HG03342 (cell line): ENCODE results near the gene ROS1.
A peak's percentile ranks its signal among the peaks of the same experiment; 100 is the strongest.
"Not testable (repeated sequence)": the region's sequence is repeated elsewhere in the genome, so short reads cannot be mapped to it uniquely, and the experiment has no call there.

Source experiments
- ATAC-seq: cut with Tn5 transposase; IDR thresholded peaks from one replicate; pipeline ENCODE4 v1.9.1; 2021; ENCODE audit warnings: mild to moderate bottlenecking, moderate library complexity; ENCODE audit not compliant: unreplicated experiment

The ROS1 gene

GRCh38 chr6:117425431-117426153 lies at the start of gene ROS1:
ROS1 (minus strand) TSS chr6:117425942; CDS start chr6:117425656, 286 bp downstream.
- no peak for ATAC-seq

DNA sequence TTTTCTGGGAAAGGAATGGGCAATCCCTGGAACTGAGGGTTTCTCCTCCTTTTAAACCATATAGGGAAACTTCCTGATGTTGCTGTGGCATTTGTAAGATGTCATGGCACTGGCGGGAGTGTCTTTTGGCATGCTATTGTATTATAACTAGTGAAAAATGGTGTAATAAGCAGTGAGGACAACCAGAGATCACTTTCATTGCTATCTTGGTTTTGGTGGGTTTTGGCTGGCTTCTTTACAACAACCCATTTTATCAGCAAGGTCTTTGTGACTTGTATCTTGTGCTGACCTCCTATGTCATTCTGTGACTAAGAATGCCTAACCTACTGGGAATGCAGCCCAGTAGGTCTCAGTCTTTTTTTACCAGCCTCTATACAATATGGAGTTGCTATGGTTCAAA lies 47.7 kb upstream of the ROS1 start:
- ATAC-seq, result no peak

- ATAC-seq, result no peak
These were observed 46.9 kb upstream of the ROS1 start for GRCh38 chr6:117472667-117473066.

DNA sequence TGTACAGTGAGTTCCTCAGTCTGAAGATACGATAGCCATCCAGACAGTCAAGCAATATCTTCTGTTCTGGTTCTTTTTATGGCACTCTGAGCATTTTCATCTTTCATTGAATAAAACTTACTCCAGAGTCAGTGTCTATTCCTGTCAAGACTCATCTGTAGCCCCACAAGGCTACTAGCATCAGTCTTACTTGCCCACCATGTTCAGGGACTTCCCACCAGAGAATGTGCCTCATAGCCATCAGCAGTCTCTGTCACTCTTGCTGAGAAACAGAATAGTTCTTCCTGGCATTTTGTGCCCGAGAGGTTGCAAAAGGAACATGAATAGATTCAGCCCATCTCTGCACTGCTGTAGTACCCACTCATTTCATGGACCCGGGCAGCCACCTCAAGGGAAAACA lies 44.0 kb upstream of the ROS1 start:
- ATAC-seq, result no peak

DNA sequence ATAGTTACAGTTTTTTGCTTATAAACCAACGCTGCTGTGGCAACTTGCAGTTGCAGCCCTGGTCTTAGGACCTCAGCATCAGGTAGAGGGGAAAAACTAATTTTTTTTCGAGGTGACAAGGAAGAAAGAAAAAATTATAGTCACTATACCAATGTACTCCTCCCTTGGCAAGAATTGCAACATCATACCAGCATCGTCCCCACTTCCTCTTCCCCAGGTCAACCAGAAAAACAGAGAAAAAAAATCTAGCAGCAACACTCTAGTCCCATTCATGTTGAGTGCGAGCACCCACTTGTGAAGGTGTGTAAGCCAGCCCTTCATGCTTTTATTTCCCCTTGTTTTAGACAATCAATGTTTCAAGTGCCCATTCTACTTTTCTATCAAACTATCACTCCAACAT lies 43.6 kb upstream of the ROS1 start:
- ATAC-seq, result no peak

DNA sequence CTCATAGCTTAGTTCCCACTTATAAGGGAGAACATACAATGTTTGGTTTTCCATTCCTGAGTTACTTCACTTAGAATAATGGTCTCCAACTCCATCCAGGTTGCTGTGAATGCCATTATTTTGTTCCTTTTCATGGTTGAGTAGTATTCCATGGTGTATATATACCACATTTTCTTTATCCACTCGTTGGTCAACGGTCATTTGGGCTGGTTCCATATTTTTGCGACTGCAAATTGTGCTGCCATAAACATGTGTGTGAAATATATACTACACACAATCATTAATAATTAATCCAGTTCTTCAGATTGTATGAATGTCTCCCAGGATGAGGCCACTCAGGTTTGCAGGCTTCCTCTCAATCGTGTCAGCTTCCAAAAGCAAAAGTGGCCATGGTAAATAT lies 42.8 kb upstream of the ROS1 start:
- ATAC-seq, result not testable (repeated sequence)

GRCh38 chr6:117467876-117468275 lies 42.1 kb upstream of the ROS1 start:
- ATAC-seq, result no peak

- no peak for ATAC-seq
These were observed 39.9 kb upstream of the ROS1 start for GRCh38 chr6:117465691-117466090.

- ATAC-seq, result no peak
These were observed 39.0 kb upstream of the ROS1 start for GRCh38 chr6:117464700-117465099.

DNA sequence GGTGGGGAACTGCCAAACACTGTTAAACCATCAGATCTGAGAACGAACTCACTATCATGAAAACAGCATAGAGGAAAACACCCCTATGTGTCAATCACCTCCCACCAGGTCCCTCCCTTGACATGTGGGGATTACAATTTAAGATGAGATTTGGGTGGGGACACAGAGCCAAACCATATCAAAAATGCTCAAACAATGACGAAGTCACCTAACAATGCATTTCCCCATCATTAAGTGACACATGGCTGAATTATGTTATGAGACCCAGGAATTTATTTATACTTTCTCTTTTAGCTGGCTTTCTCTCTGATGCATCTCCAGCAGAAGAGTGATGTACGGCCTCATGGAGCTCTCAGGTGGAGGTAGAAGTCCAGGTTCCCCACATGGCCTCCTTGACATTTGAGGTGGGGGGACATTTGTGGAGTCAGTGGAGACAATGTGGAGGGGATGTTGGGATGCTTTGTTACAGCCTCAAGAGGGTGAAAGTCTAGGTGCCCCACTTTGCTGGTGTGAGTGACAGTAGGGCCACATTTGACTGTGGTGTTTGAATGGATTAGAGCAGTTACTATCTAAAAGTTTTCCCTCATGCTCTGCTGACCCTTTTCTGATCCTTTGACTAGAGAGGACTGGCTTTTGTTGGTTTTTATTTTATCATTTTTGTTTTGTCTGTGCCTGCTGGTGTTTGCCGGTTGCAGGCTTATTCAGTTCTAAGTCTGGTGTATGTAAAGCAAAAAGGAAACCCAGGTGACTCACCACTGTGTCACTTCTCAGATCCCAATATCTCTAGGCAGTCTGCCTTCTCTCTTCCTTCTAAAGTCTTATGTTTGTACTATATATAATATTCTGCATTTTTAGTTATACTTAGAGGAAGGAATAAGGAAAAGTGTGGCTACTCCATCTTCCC lies 38.3 kb upstream of the ROS1 start:
- ATAC-seq, result peak; percentile 51

DNA sequence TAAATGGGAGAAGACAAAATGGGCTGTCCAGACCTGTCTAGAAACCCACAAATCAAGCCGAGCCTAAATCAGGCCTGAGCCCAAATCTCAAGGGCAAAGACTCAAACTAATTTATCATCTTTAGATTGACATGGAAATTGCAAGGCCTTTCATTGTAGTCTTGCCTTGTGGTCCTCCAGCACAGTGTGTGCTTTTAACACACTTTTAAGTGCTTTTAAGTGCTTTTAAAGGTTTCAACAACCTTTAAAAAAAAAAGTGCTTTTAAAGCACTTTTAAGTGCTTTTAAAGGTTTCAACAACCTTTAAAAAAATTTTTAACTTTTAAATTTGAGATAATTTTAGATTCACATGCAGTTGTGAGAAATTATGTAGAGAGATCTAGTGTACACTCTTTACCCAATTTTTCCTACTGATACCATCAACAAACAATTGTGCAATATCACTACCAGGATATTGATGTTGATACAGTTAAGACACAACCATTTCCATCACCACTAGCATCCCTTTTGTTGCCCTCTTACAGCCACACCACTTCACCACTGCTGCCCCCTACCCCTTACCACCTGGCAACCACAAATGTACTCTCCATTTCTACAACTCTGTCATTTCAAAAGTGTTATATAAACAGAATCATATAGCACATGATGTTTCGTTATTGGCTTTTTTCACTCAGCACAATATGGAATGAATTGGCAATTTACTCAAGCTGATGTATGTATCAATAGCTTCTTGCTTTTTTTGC lies 33.6 kb upstream of the ROS1 start:
- ATAC-seq, result no peak

- no peak for ATAC-seq
These were observed 31.3 kb upstream of the ROS1 start for GRCh38 chr6:117456998-117457397.

DNA sequence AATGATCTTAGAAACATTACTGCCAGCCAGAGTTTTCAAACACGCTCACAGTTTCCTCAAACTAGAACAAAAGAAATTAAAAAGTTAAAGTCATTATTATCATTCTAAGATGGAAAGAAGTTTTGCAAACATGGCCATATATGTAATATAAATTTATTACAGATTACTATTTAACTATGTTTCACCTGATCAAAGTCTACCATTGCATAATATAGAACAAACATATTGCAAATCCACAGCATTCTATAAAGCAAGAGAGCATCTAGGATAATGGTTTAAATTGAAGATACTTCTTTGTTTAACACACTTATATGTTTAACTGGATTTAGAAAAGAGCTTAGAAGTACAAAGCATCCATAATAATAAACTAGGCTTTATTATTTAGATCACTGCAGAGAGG lies 30.5 kb upstream of the ROS1 start:
- ATAC-seq, result no peak

DNA sequence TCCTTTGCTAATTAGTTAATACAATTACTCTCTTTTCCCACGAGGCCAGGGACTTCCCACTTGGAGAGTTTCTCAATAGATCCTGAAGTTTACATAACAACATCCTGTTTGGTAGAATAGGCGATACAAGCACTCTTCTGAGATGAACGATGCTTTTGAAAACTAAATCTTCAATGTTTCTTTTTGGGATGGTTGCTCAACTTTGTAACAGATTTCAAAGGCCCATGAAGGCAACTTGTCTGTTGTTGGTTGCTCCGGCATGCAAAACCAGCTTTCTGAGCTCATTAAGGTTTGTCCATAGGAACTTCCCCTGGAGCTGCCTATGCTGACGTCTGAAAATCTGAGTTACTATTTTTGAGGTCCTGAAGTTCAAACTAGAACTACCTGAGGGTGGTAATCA lies 25.9 kb upstream of the ROS1 start:
- no peak for ATAC-seq

DNA sequence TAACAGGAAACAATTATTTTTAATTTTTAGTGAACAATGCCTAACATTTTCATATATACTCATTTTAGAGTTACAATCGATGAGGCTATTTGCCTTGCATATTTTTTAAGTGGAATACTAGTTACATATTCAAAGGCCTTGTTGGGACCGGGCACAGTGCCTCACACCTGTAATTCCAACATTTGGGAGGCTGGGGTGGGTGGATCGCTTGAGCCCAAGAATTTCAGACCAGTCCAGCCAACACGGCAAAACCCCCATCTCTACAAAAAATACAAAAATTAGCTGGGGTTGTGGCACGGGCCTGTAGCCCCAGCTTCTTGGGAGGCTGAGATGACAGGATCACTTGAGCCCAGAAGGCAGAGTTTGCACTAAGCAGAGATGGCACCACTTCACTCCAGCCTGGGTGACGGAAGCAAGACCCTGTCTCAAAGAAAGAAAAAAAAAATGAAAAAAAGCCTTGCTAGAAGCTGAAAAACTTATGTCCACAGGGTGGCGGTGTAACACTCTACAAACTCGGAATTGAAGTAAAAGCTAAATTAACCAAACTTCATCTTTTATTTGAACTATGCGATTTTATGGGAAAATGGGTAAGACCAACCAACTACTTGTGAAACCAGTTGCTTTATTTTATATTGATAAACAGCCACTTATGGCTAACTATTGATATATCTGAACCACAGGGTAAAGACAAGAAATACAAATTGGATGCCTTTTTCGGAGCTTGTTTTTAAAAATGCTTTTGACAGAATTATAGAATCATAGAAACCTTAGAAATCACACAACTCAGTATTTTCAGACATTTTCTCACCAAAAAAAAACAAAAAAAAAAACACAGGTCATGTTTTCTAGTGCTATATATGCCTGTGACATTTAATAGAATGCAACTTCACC lies 24.1 kb upstream of the ROS1 start:
- ATAC-seq, result peak; percentile 54

DNA sequence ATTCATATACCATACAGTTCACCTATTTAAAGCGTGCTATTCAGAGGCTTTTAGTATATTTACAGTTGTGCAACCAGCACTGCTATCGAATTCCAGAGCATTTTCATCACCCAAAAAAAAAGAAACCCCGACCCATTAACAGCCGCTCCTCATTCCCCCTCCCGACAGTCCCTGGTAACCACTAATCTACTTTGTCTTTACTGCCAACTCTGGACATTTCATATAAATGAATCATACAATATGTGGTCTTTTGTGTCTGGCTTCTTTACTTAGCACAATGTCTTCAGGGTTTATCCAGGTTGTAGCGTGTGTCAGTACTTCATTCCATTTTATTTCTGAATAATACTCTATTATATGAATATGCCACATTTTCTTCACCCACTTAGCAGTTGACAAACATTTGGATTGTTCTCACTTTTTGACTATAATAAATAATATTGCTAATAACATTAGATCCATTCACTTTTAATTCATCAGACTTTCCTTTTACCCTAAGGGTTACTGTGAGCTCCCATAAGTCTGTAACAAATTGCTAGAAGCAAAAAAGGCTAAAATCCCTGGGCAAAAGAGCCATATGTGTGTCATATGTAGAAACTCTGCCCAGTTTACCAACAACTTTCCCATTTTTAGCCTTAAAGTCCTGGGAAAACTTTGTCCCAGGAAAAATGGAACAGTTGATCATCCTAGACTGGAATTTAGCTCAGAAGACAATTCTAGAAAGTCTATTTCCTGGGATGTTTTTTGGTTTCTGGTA lies 23.2 kb upstream of the ROS1 start:
- ATAC-seq, result no peak

GRCh38 chr6:117448011-117448410 lies 22.3 kb upstream of the ROS1 start:
- no peak for ATAC-seq

GRCh38 chr6:117446861-117447260 lies 21.1 kb upstream of the ROS1 start:
- ATAC-seq, result no peak

DNA sequence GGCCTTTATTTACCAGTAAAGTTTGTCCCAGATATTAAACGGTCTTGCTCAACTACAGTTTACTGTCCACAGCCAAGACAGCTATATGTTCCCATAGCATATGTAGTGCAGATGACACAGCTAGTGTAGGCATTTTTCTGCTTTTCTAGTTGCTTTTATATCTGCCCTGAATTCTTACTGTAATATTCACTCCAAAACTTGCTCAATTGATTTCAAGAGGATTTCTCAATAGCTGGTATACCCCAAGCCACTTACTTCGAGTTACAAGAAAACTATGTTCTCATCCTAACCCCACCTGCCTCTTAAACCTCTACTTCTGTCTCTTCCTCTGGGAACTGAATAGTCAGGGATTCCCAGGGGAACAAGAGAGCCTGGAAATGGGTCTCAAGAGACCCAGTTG lies 18.9 kb upstream of the ROS1 start:
- no peak for ATAC-seq

GRCh38 chr6:117442313-117442712 lies 16.6 kb upstream of the ROS1 start:
- ATAC-seq, result not testable (repeated sequence)
